Measurements from ENCODE around the gene KIAA0753.

DNA sequence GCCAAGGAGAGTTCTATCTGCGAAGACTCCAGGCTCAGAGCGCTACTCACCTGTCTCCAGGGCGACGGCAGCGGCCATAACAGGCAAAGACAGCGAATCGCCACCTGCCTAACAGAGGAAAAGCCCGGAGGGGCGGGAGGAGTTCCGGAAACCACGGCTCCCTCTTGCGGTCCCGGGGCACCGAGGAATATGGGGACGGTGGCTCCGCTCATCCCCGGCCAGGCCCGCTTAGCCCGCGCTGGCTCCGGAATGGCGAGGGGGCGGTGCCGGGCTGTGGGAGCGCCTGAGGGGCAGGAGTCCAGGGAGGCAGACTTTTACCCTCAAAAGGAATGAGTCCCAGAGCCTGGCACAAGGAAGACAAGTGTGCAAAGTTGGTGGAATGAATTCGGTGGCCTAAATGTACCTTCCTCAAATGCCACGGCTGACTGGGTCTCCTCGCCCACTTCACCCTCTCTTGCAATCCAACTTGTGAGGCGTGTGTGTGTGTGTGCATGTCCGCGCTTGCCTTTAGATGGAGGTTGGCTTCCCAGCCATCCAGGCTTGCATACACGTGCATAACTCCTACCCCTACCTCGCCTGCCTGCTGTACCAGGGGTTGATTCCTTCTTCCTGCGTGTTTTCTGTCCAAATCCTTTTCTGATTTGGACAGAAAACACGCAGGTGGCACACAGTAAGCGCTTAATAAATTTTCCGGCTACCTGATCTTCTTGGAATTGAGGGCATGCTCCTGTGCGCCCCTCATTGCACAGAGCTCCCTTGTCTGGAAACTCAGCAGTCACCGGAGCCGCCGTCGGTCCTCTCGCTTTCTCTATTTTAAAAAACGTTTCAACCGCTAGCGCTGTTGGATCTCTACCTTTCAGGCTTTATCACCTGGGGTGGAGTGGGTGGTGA, 14.6 kb upstream of the KIAA0753 start:
- TF ChIP-seq, protein P1, sequence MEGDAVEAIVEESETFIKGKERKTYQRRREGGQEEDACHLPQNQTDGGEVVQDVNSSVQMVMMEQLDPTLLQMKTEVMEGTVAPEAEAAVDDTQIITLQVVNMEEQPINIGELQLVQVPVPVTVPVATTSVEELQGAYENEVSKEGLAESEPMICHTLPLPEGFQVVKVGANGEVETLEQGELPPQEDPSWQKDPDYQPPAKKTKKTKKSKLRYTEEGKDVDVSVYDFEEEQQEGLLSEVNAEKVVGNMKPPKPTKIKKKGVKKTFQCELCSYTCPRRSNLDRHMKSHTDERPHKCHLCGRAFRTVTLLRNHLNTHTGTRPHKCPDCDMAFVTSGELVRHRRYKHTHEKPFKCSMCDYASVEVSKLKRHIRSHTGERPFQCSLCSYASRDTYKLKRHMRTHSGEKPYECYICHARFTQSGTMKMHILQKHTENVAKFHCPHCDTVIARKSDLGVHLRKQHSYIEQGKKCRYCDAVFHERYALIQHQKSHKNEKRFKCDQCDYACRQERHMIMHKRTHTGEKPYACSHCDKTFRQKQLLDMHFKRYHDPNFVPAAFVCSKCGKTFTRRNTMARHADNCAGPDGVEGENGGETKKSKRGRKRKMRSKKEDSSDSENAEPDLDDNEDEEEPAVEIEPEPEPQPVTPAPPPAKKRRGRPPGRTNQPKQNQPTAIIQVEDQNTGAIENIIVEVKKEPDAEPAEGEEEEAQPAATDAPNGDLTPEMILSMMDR (conservative IDR thresholded peaks at IDR 0.05; ENCODE audit: low read depth, low read length), result no peak
- no peak for TF ChIP-seq EZH2 (IDR thresholded peaks at IDR 0.05; ENCODE audit: low read length, unreplicated experiment)
